RWPE1 (cell line): ENCODE results near the gene MCEE.
"Not testable (repeated sequence)": the region's sequence is repeated elsewhere in the genome, so short reads cannot be mapped to it uniquely, and the experiment has no call there.

Experiments
- CTCF ChIA-PET: fragments of 350-600 bp; sonication (Branson Sonifier 250); formaldehyde crosslinking; extraction: SDS; loops from one replicate; lab custom pipeline; 2021; lab: Yijun Ruan, JAX
- POLR2A ChIA-PET: fragments of 400-600 bp; formaldehyde crosslinking; extraction: SDS; loops from one replicate; lab custom pipeline; 2020; ENCODE audit warnings: antibody characterized with exemption; ENCODE audit not compliant: low non-redundant PET; lab: Yijun Ruan, JAX
- DNase-seq: peaks from one replicate; pipeline ENCODE4 v3.0.0; 2012; ENCODE audit warnings: low spot score
- H3K27ac ChIP-seq: fragments of 450-650 bp; 2 replicates; pipeline ENCODE4 v1.5.1; 2017
- CTCF ChIP-seq: fragments of 450-650 bp; conservative IDR thresholded peaks from 2 replicates; pipeline ENCODE4 v1.5.1; 2017; ENCODE audit warnings: low read depth, mild to moderate bottlenecking

Gene MCEE

DNA sequence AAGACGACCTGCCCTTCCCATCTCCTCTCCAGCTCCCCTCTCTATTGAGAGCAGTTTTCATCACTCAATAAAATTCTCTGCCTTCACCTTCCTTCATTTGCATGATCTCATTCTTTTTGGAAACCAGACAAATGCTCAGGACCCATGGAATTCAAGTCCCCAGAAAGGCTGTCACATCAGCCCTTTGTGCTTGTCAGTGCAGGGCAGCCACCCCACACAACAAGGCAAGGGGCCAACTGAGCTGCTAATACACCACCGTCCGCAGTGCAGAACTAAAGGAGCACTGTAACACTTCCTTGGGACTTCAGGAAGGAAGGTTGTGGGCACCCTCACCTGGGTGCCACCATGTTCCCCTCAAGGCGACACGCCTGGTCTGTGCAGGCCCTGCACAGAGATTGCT, 26.2 kb downstream of the MCEE start:
- CTCF ChIA-PET = interaction anchor here (1.1 kb wide), 1 partner anchor 200 kb away, joined by 3 read pairs; no protein-coding TSS in a partner anchor
- DNase-seq = no peak
- no peak overlapping the region for H3K27ac ChIP-seq
- no peak for TF ChIP-seq CTCF
- POLR2A ChIA-PET = no interaction called here

DNA sequence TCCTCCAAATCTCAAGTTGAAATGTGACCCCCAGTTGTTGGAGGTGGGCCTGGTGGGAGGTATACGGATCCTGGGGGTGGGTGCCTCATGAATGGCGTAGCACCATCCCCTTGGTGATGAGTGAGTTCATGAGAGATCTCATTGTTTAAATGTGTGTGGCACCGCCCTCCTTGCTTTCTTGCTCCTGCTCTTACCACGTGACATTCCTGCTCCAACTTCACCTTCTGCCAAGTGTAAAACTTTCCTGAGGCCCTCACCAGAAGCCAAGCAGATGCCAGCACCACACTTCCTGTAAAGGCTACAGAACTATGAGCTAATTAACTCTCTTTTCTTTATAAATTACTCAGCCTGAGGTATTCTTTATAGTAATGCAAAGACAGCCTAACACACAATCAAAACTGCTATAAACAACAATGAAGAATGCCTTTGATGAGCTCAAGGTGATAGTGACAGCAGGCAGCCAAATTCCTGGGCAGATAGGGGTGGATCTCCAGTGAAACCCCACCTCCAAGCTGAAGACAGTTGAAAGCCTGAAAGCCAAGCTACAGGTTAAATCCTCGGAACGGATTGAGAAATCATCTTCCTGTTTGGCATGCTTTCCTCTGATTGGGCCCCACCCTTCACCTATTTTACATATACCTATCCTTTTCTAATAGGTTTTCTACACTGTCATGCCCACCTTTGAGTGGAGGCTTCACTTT, 26.9 kb downstream of the MCEE start:
- ChIA-PET POLR2A (no interaction called here), CTCF (interaction anchor here (0.5 to 1.1 kb wide), 2 partner anchors 201 to 208 kb away, joined by 3 to 4 read pairs; no protein-coding TSS in a partner anchor)
- DNase-seq = peak; percentile 6
- no peak for TF ChIP-seq CTCF
- H3K27ac ChIP-seq = peak overlapping the region; percentile 53

GRCh38 chr2:71101656-71102055, 28.4 kb downstream of the MCEE start:
- peak; percentile 54 for DNase-seq
- H3K27ac ChIP-seq = peak overlapping the region; percentile 84
- TF ChIP-seq CTCF = no peak
- ChIA-PET CTCF (interaction anchor here (1.3 kb wide), 1 partner anchor 55 kb away, joined by 3 read pairs; no protein-coding TSS in a partner anchor), POLR2A (no interaction called here)

- ChIA-PET CTCF (interaction anchor here (0.7 to 1.5 kb wide), 6 partner anchors 10 to 542 kb away, joined by 3 to 7 read pairs (median 4); no protein-coding TSS in a partner anchor), POLR2A (no interaction called here)
- peak; percentile 72 for DNase-seq
- no peak overlapping the region for H3K27ac ChIP-seq
- TF ChIP-seq CTCF = peak; percentile 81
These were observed 29.6 kb downstream of the MCEE start for GRCh38 chr2:71100195-71100964.

- CTCF ChIA-PET = not testable (repeated sequence)
These were observed 37.4 kb downstream of the MCEE start for GRCh38 chr2:71092491-71093260.

GRCh38 chr2:71091808-71092207, 38.2 kb downstream of the MCEE start:
- CTCF ChIA-PET = interaction anchor here (0.6 to 0.8 kb wide), 3 partner anchors 15 to 144 kb away, joined by 3 to 4 read pairs (median 3); no protein-coding TSS in a partner anchor
- POLR2A ChIA-PET, DNase-seq, H3K27ac ChIP-seq: not testable (repeated sequence)

More at GRCh38 chr2:71092491-71093260, 37.4 kb downstream of the MCEE start:
- DNase-seq, POLR2A ChIA-PET, H3K27ac ChIP-seq: not testable (repeated sequence)

DNA sequence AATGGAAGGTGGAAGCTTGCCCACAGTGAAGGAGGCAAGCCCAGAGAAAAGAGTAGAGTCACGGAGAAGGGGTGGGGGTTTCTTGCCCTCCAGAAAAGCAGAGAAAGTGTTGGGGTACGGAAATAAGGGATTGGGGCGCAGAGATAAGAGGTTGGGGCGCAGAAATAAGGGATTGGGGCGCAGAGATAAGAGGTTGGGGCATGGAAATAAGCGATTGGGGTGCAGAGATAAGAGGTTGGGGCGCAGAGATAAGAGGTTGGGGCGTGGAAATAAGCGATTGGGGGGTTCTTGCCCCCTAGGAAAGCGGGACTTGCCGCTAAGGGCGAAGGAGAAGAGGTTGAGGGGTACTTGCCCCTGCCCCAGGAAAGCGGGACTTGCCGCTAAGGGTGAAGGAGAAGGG, 40.6 kb downstream of the MCEE start:
- DNase-seq, H3K27ac ChIP-seq, CTCF ChIA-PET, POLR2A ChIA-PET: not testable (repeated sequence)

- DNase-seq, CTCF ChIA-PET, POLR2A ChIA-PET, H3K27ac ChIP-seq: not testable (repeated sequence)
These were observed 44.6 kb downstream of the MCEE start for GRCh38 chr2:71085325-71086003.

DNA sequence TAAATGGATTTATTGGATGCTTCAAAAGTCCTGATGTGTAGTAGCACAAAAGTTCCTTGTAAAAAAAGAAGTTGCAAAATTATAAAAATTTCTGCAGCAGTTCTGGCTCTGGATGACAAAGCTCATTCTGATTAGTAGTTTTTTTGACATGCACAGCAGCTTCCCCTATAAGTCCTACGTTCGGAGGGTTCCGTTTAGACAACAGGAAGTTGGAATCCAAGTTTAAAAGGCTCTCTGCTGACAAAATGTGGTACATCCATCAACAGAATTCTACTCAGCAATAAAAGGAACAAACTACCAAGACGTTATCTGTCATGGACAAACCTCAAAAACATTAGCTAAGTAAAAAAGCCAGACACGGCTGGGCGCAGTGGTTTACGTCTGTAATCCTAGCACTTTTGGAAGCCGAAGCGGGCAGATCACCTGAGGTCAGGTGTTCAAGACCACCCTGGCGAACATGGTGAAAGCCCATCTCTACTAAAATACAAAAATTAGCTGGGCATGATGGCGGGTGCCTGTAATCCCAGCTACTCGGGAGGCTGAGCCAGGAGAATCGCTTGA, 46.2 kb downstream of the MCEE start:
- POLR2A ChIA-PET, H3K27ac ChIP-seq, DNase-seq: not testable (repeated sequence)
- CTCF ChIA-PET = interaction anchor here (0.6 kb wide), 1 partner anchor 79 kb away, joined by 5 read pairs; no protein-coding TSS in a partner anchor

DNA sequence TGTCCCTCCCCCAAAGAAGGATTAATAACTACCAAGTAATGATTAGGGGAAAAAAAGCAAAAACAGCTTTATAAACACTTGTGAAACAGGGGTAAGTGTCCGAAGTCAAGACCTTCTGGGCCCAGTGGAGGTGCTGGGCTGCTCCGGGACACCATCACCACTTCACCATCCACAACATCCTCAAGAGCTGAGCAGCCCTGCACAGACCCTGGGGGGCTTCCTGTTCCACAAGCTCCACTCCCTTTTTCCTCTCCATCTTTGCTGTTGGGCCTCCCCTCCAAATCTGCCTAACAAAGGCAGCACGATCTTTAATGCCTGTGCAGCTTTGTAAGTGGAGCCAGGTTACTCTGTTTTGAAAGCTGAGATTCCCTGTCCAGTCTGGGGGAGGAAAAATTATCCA, 46.7 kb downstream of the MCEE start:
- CTCF ChIA-PET = not testable (repeated sequence)

More for the DNA sequence above, 46.7 kb downstream of the MCEE start:
- POLR2A ChIA-PET, DNase-seq, H3K27ac ChIP-seq: not testable (repeated sequence)
